ENCODE results near the gene PTPRT.

GRCh38 chr20:42444799-42445198 is 744.9 kb downstream of the PTPRT start:
- TF ChIP-seq CTCF (IDR thresholded peaks at IDR 0.05; ENCODE audit: low read length) = no peak
- TF ChIP-seq EZH2phosphoT487 (IDR thresholded peaks at IDR 0.05; ENCODE audit: low read length) = no peak
- TF ChIP-seq EZH2 (optimal IDR thresholded peaks at IDR 0.05; ENCODE audit: low read depth, low read length) = no peak

Measured in MM.1S (cell line).